ENCODE measurements around the gene RPL18. TPM values are rescaled to one million over a fixed set of nuclear protein-coding genes. Genes with fewer than 3 reads are reported as not detected.

Gene RPL18
- total RNA-seq, 1 donor from 2014 or later: 1,683 TPM

- no peak for DNase-seq (ENCODE audit: low spot score)
- Mint-ChIP-seq H3K27ac (ENCODE audit: unreplicated experiment) (no peak overlapping the region), H3K36me3 (ENCODE audit: low read depth, unreplicated experiment) (peaks cover 3% of the 10 kb centered on the region), H3K4me3 (ENCODE audit: unreplicated experiment) (no peak overlapping the region), H3K27me3 (ENCODE audit: unreplicated experiment) (peaks cover 23% of the 10 kb centered on the region), H3K9me3 (ENCODE audit: unreplicated experiment) (no peaks in the 10 kb centered on the region), H3K4me1 (ENCODE audit: unreplicated experiment) (peaks cover 10% of the 10 kb centered on the region)
- no peak for TF ChIP-seq CTCF (IDR thresholded peaks at IDR 0.05; ENCODE audit: unreplicated experiment)
Observed at GRCh38 chr19:48629297-48629598, 10.3 kb upstream of the RPL18 start.

GRCh38 chr19:48628486-48629296 lies 9.7 kb upstream of the RPL18 start:
- H3K36me3 Mint-ChIP-seq (ENCODE audit: low read depth, unreplicated experiment): peaks cover 4% of the 10 kb centered on the region
- peaks cover 20% of the 10 kb centered on the region for H3K27me3 Mint-ChIP-seq (ENCODE audit: unreplicated experiment)
- H3K4me3 Mint-ChIP-seq (ENCODE audit: unreplicated experiment): no peak overlapping the region
- H3K9me3 Mint-ChIP-seq (ENCODE audit: unreplicated experiment): no peaks in the 10 kb centered on the region
- peaks cover 10% of the 10 kb centered on the region for H3K4me1 Mint-ChIP-seq (ENCODE audit: unreplicated experiment)
- DNase-seq (ENCODE audit: low spot score): no peak
- TF ChIP-seq CTCF (IDR thresholded peaks at IDR 0.05; ENCODE audit: unreplicated experiment): no peak
- no peak overlapping the region for H3K27ac Mint-ChIP-seq (ENCODE audit: unreplicated experiment)

DNA sequence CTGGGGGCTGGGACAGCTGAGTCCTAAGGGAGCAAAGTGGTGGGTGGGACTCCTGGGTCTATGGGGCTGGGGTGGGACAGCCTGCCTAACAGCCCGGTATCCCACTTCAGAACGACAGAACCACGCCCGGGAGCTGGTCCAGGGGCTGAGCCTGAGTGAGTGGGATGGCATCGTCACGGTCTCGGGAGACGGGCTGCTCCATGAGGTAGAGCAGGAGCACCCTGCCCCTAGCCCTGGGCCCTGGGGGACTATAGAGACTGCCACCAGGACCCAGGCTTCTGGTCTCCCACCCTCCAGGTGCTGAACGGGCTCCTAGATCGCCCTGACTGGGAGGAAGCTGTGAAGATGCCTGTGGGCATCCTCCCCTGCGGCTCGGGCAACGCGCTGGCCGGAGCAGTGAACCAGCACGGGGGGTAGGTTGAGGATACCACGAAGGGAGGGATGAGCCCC lies 8.9 kb upstream of the RPL18 start:
- Mint-ChIP-seq H3K36me3 (ENCODE audit: low read depth, unreplicated experiment) (peaks cover 10% of the 10 kb centered on the region), H3K4me1 (ENCODE audit: unreplicated experiment) (peaks cover 15% of the 10 kb centered on the region), H3K27ac (ENCODE audit: unreplicated experiment) (no peak overlapping the region), H3K27me3 (ENCODE audit: unreplicated experiment) (peaks cover 21% of the 10 kb centered on the region), H3K9me3 (ENCODE audit: unreplicated experiment) (no peaks in the 10 kb centered on the region), H3K4me3 (ENCODE audit: unreplicated experiment) (no peak overlapping the region)
- DNase-seq (ENCODE audit: low spot score): no peak
- TF ChIP-seq CTCF (IDR thresholded peaks at IDR 0.05; ENCODE audit: unreplicated experiment): no peak

GRCh38 chr19:48627201-48627864 lies 8.4 kb upstream of the RPL18 start:
- Mint-ChIP-seq H3K9me3 (ENCODE audit: unreplicated experiment) (no peaks in the 10 kb centered on the region), H3K4me3 (ENCODE audit: unreplicated experiment) (no peak overlapping the region), H3K4me1 (ENCODE audit: unreplicated experiment) (peaks cover 15% of the 10 kb centered on the region), H3K27me3 (ENCODE audit: unreplicated experiment) (peaks cover 18% of the 10 kb centered on the region), H3K27ac (ENCODE audit: unreplicated experiment) (no peak overlapping the region), H3K36me3 (ENCODE audit: low read depth, unreplicated experiment) (peaks cover 12% of the 10 kb centered on the region)
- DNase-seq (ENCODE audit: low spot score): no peak
- no peak for TF ChIP-seq CTCF (IDR thresholded peaks at IDR 0.05; ENCODE audit: unreplicated experiment)

- H3K4me3 Mint-ChIP-seq (ENCODE audit: unreplicated experiment): no peak overlapping the region
- peaks cover 13% of the 10 kb centered on the region for H3K36me3 Mint-ChIP-seq (ENCODE audit: low read depth, unreplicated experiment)
- H3K4me1 Mint-ChIP-seq (ENCODE audit: unreplicated experiment): peaks cover 15% of the 10 kb centered on the region
- no peak for TF ChIP-seq CTCF (IDR thresholded peaks at IDR 0.05; ENCODE audit: unreplicated experiment)
- no peak for DNase-seq (ENCODE audit: low spot score)
- H3K27me3 Mint-ChIP-seq (ENCODE audit: unreplicated experiment): peaks cover 16% of the 10 kb centered on the region
- no peaks in the 10 kb centered on the region for H3K9me3 Mint-ChIP-seq (ENCODE audit: unreplicated experiment)
- no peak overlapping the region for H3K27ac Mint-ChIP-seq (ENCODE audit: unreplicated experiment)
Observed at GRCh38 chr19:48625891-48626327, 6.9 kb upstream of the RPL18 start.
